Stimulated activated CD8-positive, alpha-beta memory T cell treated with anti-CD3 and anti-CD28 coated beads, Interleukin-4, amount 100 ng/mL, for 48 hours (primary cell): ENCODE data around the gene HCN1.
"Not testable (repeated sequence)": the region's sequence is repeated elsewhere in the genome, so short reads cannot be mapped to it uniquely, and the experiment has no call there.

ENCODE experiments used
- DNase-seq: peaks from one replicate; pipeline ENCODE4 v3.0.0-alpha.2; 2020

Gene HCN1

GRCh38 chr5:45609661-45610060 is 86.5 kb downstream of the HCN1 start:
- DNase-seq: no peak

- DNase-seq: no peak
Observed at GRCh38 chr5:45604092-45604491, 92.1 kb downstream of the HCN1 start.

- no peak for DNase-seq
Observed at GRCh38 chr5:45601424-45601823, 94.8 kb downstream of the HCN1 start.

- DNase-seq: no peak
Observed at GRCh38 chr5:45596320-45596719, 99.9 kb downstream of the HCN1 start.

GRCh38 chr5:45586001-45586400 is 110.2 kb downstream of the HCN1 start:
- DNase-seq: not testable (repeated sequence)

- no peak for DNase-seq
Observed at GRCh38 chr5:45578270-45578669, 117.9 kb downstream of the HCN1 start.

- DNase-seq: no peak
Observed at GRCh38 chr5:45568813-45569212, 127.4 kb downstream of the HCN1 start.

GRCh38 chr5:45542421-45542820 is 153.8 kb downstream of the HCN1 start:
- DNase-seq: no peak

- no peak for DNase-seq
Observed at GRCh38 chr5:45533663-45534062, 162.5 kb downstream of the HCN1 start.

- no peak for DNase-seq
Observed at GRCh38 chr5:45532826-45533624, 163.2 kb downstream of the HCN1 start.

GRCh38 chr5:45521067-45521466 is 175.1 kb downstream of the HCN1 start:
- no peak for DNase-seq

- no peak for DNase-seq
Observed at GRCh38 chr5:45512521-45512920, 183.7 kb downstream of the HCN1 start.

- DNase-seq: no peak
Observed at GRCh38 chr5:45509371-45509770, 186.8 kb downstream of the HCN1 start.

GRCh38 chr5:45508135-45508534 is 188.0 kb downstream of the HCN1 start:
- no peak for DNase-seq

- no peak for DNase-seq
Observed at GRCh38 chr5:45507178-45507577, 189.0 kb downstream of the HCN1 start.

GRCh38 chr5:45499006-45499405 is 197.2 kb downstream of the HCN1 start:
- not testable (repeated sequence) for DNase-seq

- DNase-seq: no peak
Observed at GRCh38 chr5:45491368-45491767, 204.8 kb downstream of the HCN1 start.

- DNase-seq: no peak
Observed at GRCh38 chr5:45484781-45485180, 211.4 kb downstream of the HCN1 start.

GRCh38 chr5:45454114-45454513 is 242.1 kb downstream of the HCN1 start:
- DNase-seq: no peak

- not testable (repeated sequence) for DNase-seq
Observed at GRCh38 chr5:45444856-45445255, 251.3 kb downstream of the HCN1 start.

GRCh38 chr5:45440466-45440865 is 255.7 kb downstream of the HCN1 start:
- DNase-seq: no peak

- no peak for DNase-seq
Observed at GRCh38 chr5:45437752-45438151, 258.4 kb downstream of the HCN1 start.

- no peak for DNase-seq
Observed at GRCh38 chr5:45417285-45417998, 278.7 kb downstream of the HCN1 start.
